PC-9 (cell line): ENCODE measurements around the gene EVPLL. TPM values are rescaled to one million over a fixed set of nuclear protein-coding genes. Genes with fewer than 3 reads are reported as not detected.
"Not testable (repeated sequence)": the region's sequence is repeated elsewhere in the genome, so short reads cannot be mapped to it uniquely, and the experiment has no call there.

Experiments used
- BruUV-seq: library from RNA; stranded (reverse); fragments of 400-500 nt; replicated peaks from 2 replicates; lab custom pipeline; 2021; lab: Mats Ljungman, UMichigan
- CTCF ChIA-PET: fragments of 300-600 bp; sonication (Branson Sonifier 250); formaldehyde crosslinking; loops from one replicate; lab custom pipeline; 2022; ENCODE audit warnings: antibody characterized with exemption; lab: Charles Lee
- POLR2A ChIA-PET: fragments of 300-600 bp; sonication (Branson Sonifier 250); formaldehyde crosslinking; loops from one replicate; lab custom pipeline; 2022; ENCODE audit warnings: antibody characterized with exemption; ENCODE audit not compliant: unreplicated experiment; lab: Charles Lee
- DNase-seq, 2 experiments: peaks; one replicate each; pipeline versions ENCODE4 v3.0.0 to v3.0.0-alpha.2; 2015 to 2022; ENCODE audit warnings: mixed read lengths in 1 of 2
- H2AFZ ChIP-seq: fragments of 200-600 bp; sonication (generic); 2 replicates; pipeline ENCODE4 v1.8.1; 2017; ENCODE audit warnings: antibody characterized with exemption
- H3F3A ChIP-seq: fragments of 200-600 bp; sonication (generic); 2 replicates; pipeline ENCODE4 v1.8.1; 2017; ENCODE audit warnings: antibody characterized with exemption, mild to moderate bottlenecking, low read depth; ENCODE audit not compliant: insufficient read depth
- H3K27ac ChIP-seq: fragments of 200-600 bp; sonication (generic); 2 replicates; pipeline ENCODE4 v1.6.1; 2016; ENCODE audit warnings: mixed run types
- H3K27me3 ChIP-seq: fragments of 200-600 bp; sonication (generic); 2 replicates; pipeline ENCODE4 v1.6.1; 2016; ENCODE audit warnings: low read depth, mixed run types; ENCODE audit not compliant: insufficient read depth
- H3K36me3 ChIP-seq: fragments of 200-600 bp; sonication (generic); 2 replicates; pipeline ENCODE4 v1.6.1; 2016; ENCODE audit warnings: low read depth, mixed run types
- H3K4me1 ChIP-seq: fragments of 200-600 bp; sonication (generic); replicated peaks from 2 replicates; pipeline ENCODE4 v1.6.1; 2016; ENCODE audit warnings: mixed run types; ENCODE audit not compliant: insufficient read depth
- H3K4me2 ChIP-seq: fragments of 200-600 bp; sonication (generic); 2 replicates; pipeline ENCODE4 v1.6.1; 2017; ENCODE audit warnings: mixed run types
- H3K4me3 ChIP-seq: fragments of 200-600 bp; sonication (generic); 2 replicates; pipeline ENCODE4 v1.6.1; 2016; ENCODE audit warnings: mixed run types
- H3K79me2 ChIP-seq: fragments of 200-600 bp; sonication (generic); 2 replicates; pipeline ENCODE4 v1.6.1; 2017; ENCODE audit warnings: low read depth, mixed run types
- H3K9me2 ChIP-seq: fragments of 200-600 bp; sonication (generic); 2 replicates; pipeline ENCODE4 v1.8.1; 2017; ENCODE audit warnings: mild to moderate bottlenecking; ENCODE audit not compliant: insufficient read depth
- H3K9me3 ChIP-seq: fragments of 200-600 bp; sonication (generic); 2 replicates; pipeline ENCODE4 v1.8.1; 2016; ENCODE audit warnings: low read depth; ENCODE audit not compliant: insufficient read depth
- H4K20me1 ChIP-seq: fragments of 200-600 bp; sonication (generic); 2 replicates; pipeline ENCODE4 v1.8.1; 2017; ENCODE audit not compliant: insufficient read depth
- EZH2 ChIP-seq: fragments of 200-600 bp; sonication (generic); IDR thresholded peaks from 2 replicates; pipeline ENCODE4 v1.8.0; 2017; ENCODE audit warnings: antibody characterized with exemption, low read depth
- intact Hi-C: fragments of 100-400 bp; cut with micrococcal nuclease; formaldehyde crosslinking; loops from one replicate; pipeline ENCODE4 v1.10.0; 2022; ENCODE audit not compliant: unreplicated experiment
- total RNA-seq: library from RNA; stranded (reverse); gene quantifications from 2 replicates; pipeline ENCODE4 v1.2.3, GENCODE V29; 2021
- TF ChIP-seq, protein P1 (sequence below): fragments of 200-600 bp; sonication (generic); conservative IDR thresholded peaks from 2 replicates; pipeline ENCODE4 v1.6.1; 2017; ENCODE audit warnings: mixed run types, antibody characterized with exemption, mild to moderate bottlenecking, moderate library complexity

EVPLL gene
- total RNA-seq, 1 experiment from 2014 or later, result 5.7 TPM

GRCh38 chr17:18382441-18383078, 5.0 kb downstream of the EVPLL start:
- no peak for TF ChIP-seq EZH2
- TF ChIP-seq, protein P1, sequence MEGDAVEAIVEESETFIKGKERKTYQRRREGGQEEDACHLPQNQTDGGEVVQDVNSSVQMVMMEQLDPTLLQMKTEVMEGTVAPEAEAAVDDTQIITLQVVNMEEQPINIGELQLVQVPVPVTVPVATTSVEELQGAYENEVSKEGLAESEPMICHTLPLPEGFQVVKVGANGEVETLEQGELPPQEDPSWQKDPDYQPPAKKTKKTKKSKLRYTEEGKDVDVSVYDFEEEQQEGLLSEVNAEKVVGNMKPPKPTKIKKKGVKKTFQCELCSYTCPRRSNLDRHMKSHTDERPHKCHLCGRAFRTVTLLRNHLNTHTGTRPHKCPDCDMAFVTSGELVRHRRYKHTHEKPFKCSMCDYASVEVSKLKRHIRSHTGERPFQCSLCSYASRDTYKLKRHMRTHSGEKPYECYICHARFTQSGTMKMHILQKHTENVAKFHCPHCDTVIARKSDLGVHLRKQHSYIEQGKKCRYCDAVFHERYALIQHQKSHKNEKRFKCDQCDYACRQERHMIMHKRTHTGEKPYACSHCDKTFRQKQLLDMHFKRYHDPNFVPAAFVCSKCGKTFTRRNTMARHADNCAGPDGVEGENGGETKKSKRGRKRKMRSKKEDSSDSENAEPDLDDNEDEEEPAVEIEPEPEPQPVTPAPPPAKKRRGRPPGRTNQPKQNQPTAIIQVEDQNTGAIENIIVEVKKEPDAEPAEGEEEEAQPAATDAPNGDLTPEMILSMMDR, result no peak
- intact Hi-C loops, result no loop called here
- Histone ChIP-seq H2AFZ (no peak overlapping the region), H3K27ac (no peak overlapping the region), H3K4me3 (no peak overlapping the region), H3K27me3 (peaks cover 4% of the 10 kb centered on the region), H3F3A (no peaks in the 10 kb centered on the region), H4K20me1 (no peaks in the 10 kb centered on the region), H3K4me1 (peaks cover 18% of the 10 kb centered on the region), H3K79me2 (no peaks in the 10 kb centered on the region), H3K36me3 (no peaks in the 10 kb centered on the region), H3K9me2 (no peaks in the 10 kb centered on the region), H3K4me2 (no peak overlapping the region), H3K9me3 (no peaks in the 10 kb centered on the region)
- POLR2A ChIA-PET, result no interaction called here
- CTCF ChIA-PET, result no interaction called here
- no peak for DNase-seq
- BruUV-seq, result no TSS peak

DNA sequence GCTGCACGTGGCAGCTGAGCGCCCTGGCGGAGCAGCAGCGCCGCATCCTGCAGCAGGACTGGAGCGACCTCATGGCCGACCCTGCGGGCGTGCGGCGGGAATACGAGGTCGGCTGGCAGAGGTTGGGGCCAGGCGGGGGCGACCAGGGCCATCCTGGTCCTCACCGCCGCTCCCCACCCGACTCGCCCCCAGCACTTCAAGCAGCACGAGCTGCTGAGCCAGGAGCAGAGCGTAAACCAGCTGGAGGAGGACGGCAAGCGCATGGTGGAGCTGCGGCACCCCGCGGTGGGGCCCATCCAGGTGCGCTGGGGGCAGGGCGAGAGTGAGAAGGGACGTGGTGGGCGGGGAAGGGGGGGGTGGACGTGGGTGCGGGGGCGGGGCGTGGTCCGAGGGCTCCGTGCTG, 5.5 kb downstream of the EVPLL start:
- H3K9me2 ChIP-seq, CTCF ChIA-PET: not testable (repeated sequence)

GRCh38 chr17:18384271-18384670, 6.7 kb downstream of the EVPLL start:
- H3K4me3 ChIP-seq, CTCF ChIA-PET, H3K9me2 ChIP-seq, POLR2A ChIA-PET, BruUV-seq, H2AFZ ChIP-seq, H3K4me2 ChIP-seq, H3K36me3 ChIP-seq, H3K4me1 ChIP-seq, intact Hi-C loops, H3K79me2 ChIP-seq, DNase-seq, H4K20me1 ChIP-seq, H3F3A ChIP-seq, H3K9me3 ChIP-seq, H3K27ac ChIP-seq: not testable (repeated sequence)
- peaks cover 10% of the 10 kb centered on the region for H3K27me3 ChIP-seq

More for the DNA sequence above, 5.5 kb downstream of the EVPLL start:
- intact Hi-C loops, DNase-seq, H3K4me2 ChIP-seq, H2AFZ ChIP-seq, H3K36me3 ChIP-seq, H3F3A ChIP-seq, H3K27ac ChIP-seq, POLR2A ChIA-PET, H3K4me3 ChIP-seq, H3K27me3 ChIP-seq, H4K20me1 ChIP-seq, BruUV-seq, H3K79me2 ChIP-seq, H3K9me3 ChIP-seq: not testable (repeated sequence)
- H3K4me1 ChIP-seq, result peaks cover 13% of the 10 kb centered on the region

DNA sequence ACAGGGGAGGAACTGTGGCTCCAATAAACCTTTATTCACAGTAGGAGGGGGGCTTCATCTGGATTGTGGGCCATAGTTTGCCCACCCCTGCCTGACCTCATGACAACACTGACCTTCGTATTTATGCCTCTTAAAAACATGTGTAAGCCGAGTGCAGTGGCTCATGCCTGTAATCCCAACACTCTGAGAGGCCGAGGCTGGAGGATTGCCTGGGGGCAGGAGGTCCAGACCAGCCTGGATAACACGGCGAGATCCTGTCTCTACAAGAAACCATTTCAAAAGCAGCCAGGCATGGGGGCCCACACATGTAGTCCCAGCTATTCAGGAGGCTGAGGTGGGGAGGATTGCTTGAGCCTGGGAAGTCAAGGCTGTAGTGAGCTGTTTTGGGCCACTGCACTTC, 10.0 kb downstream of the EVPLL start:
- H3F3A ChIP-seq, CTCF ChIA-PET, H4K20me1 ChIP-seq, H3K9me2 ChIP-seq, H2AFZ ChIP-seq, intact Hi-C loops, H3K79me2 ChIP-seq, H3K4me2 ChIP-seq, POLR2A ChIA-PET, H3K36me3 ChIP-seq, DNase-seq, H3K9me3 ChIP-seq, H3K4me3 ChIP-seq, H3K4me1 ChIP-seq, BruUV-seq, H3K27ac ChIP-seq: not testable (repeated sequence)
- peaks cover 14% of the 10 kb centered on the region for H3K27me3 ChIP-seq

GRCh38 chr17:18388266-18388665, 10.7 kb downstream of the EVPLL start:
- H3K4me3 ChIP-seq, CTCF ChIA-PET, H3K9me3 ChIP-seq, H3F3A ChIP-seq, POLR2A ChIA-PET, H3K36me3 ChIP-seq, H3K9me2 ChIP-seq, DNase-seq, H3K4me1 ChIP-seq, BruUV-seq, H2AFZ ChIP-seq, H3K79me2 ChIP-seq, intact Hi-C loops, H3K4me2 ChIP-seq, H4K20me1 ChIP-seq, H3K27ac ChIP-seq: not testable (repeated sequence)
- peaks cover 14% of the 10 kb centered on the region for H3K27me3 ChIP-seq

DNA sequence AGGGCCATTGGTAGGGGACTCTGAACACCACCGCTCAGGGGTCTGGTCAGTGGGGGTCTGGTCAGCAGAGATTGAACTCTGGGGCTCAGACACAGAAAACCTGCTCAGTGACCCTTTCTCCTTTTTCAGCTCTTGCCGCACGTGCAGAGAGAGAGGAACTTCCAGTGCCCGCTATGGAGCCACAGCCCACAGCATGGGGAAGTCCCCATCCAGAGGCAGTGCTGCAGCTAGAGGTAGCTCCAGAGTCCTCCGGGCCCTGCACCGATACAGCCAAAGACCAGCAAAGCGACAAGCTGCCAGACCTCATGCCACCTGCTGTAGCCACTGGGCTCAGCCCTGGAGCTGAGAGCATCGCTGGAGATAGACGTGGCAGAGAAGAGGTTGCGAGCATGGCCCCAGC, 11.2 kb downstream of the EVPLL start:
- POLR2A ChIA-PET, DNase-seq, BruUV-seq, H3K79me2 ChIP-seq, H3K4me1 ChIP-seq, CTCF ChIA-PET, H3K27ac ChIP-seq, H2AFZ ChIP-seq, H3K4me3 ChIP-seq, H3K9me3 ChIP-seq, H4K20me1 ChIP-seq, H3K36me3 ChIP-seq, intact Hi-C loops, H3K9me2 ChIP-seq, H3F3A ChIP-seq, H3K4me2 ChIP-seq: not testable (repeated sequence)
- peaks cover 14% of the 10 kb centered on the region for H3K27me3 ChIP-seq
